Memory B cell (primary cell): Measurements from ENCODE around the gene ARHGAP8.

Source experiments
- ATAC-seq: fragments of 150-1000 bp; cut with Tn5 transposase; 2 replicates; pipeline ENCODE4 v1.10.0; 2021; ENCODE audit warnings: low read depth, mild to moderate bottlenecking, moderate library complexity
- DNase-seq, 2 donors: peaks; one replicate each; pipeline ENCODE4 v3.0.0; 2022; ENCODE audit warnings: low spot score in 2 of 2
- H3K27ac Mint-ChIP-seq: one replicate; pipeline ENCODE4 v1.8.0; 2022; ENCODE audit warnings: mild to moderate bottlenecking, moderate library complexity, mixed read lengths
- H3K27me3 Mint-ChIP-seq: one replicate; pipeline ENCODE4 v1.8.0; 2022; ENCODE audit warnings: mixed read lengths
- H3K36me3 Mint-ChIP-seq: one replicate; pipeline ENCODE4 v1.8.0; 2022; ENCODE audit warnings: mild to moderate bottlenecking, mixed read lengths
- H3K4me1 Mint-ChIP-seq: one replicate; pipeline ENCODE4 v1.8.0; 2022; ENCODE audit warnings: mixed read lengths
- H3K4me3 Mint-ChIP-seq: one replicate; pipeline ENCODE4 v1.8.0; 2022; ENCODE audit warnings: mild to moderate bottlenecking, moderate library complexity, mixed read lengths
- H3K9me3 Mint-ChIP-seq: one replicate; pipeline ENCODE4 v1.8.0; 2022; ENCODE audit warnings: mixed read lengths

ARHGAP8 gene

DNA sequence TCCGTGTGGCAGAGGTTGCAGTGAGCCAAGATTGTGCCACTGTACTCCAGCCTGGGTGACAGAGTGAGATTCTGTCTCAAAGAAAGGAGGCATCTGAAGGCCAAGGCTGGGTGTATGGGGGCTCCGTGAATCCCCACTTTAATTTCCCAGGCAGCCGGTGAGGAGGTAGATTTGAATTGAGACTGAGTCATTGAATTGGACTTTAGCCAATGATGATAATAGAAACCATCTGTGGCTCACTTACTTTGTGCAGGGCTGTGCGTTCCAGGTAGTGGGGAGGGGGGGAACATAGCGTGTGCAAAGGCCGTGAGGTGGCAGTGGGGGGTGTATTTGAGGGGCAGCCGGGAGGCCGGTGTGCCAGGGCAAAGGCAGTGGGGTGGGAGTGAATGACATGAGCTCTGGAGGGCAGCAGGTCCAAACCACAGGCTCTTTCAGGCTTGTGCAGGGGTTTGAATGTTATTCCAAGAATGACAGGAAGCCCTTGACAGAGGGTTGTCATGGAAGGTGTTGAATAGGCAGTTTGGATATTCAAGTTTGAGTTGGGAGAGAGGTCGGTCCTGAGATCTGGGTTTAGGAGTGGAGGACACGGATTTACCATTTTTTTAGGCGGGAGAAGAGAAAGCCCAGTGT lies 6.1 kb downstream of the ARHGAP8 start:
- ATAC-seq = no peak
- Mint-ChIP-seq H3K27me3 (peaks cover 22% of the 10 kb centered on the region), H3K27ac (no peak overlapping the region), H3K9me3 (peaks cover 5% of the 10 kb centered on the region), H3K4me3 (no peak overlapping the region), H3K36me3 (peaks cover 7% of the 10 kb centered on the region), H3K4me1 (no peaks in the 10 kb centered on the region)
- no peak for DNase-seq

DNA sequence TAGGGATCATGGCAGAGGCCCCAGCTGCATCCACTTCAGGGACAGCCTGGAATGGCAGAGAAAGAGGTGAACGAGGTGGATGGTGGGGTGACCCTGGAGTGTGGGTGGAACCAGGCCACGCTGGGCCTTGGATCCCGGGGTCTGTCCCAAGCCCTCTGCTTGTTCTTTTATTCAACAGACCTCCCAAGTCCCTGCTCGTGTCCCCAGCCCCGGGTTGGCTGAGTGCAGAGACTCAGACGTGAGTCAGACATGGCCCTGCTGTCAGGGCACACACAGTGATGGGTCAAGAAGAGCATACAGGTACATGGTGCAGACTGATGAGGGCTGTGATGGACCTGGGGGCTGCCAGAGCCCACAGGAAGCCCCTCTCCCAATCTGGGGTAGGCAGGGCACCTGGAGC lies 6.6 kb downstream of the ARHGAP8 start:
- H3K4me1 Mint-ChIP-seq = no peaks in the 10 kb centered on the region
- H3K27ac Mint-ChIP-seq = no peak overlapping the region
- peaks cover 19% of the 10 kb centered on the region for H3K27me3 Mint-ChIP-seq
- ATAC-seq (no peak), DNase-seq (no peak)
- peaks cover 6% of the 10 kb centered on the region for H3K9me3 Mint-ChIP-seq
- H3K36me3 Mint-ChIP-seq = peaks cover 8% of the 10 kb centered on the region
- H3K4me3 Mint-ChIP-seq = no peak overlapping the region

DNA sequence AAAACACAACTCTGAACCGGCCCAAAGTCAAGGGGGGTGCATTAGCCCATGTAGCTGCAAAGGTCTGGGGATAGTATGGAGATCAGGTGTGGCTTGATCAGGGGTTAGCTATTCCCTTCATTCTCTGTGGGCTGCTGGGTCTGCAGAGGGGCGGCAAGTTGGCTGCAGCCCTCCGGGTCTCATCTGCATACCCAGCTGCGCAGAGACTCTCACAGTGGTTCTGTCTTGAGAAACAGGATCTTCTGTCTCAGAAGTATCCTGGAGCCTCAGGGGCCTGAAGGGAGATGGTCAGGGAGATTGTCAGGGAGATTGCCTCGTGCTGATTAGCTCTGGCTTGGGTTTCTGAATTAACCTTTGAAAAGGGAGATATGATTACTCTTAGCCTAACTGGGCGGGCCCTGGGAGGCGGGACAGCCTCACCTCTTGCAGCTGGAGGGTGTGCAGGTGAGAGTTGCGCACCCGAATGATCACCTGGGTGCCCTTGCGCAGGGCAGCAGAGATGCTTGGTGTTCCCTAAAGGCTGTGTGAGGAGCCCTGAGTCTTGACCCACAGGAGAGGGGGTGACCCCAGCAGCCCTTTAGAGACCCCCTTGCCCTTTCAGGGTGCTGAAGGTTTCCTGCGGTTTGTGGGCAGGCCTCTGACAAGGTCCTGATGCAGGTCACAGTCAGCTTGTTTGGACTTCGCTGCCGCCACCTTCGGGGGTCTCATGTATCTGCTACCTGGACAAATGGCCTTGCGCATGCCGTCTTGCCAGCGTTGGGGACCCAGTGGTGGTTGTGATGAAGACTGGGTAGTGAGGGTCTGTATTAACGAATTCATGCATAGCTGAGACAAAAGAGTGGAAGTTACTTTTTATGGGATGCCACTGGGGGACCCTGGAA lies 7.3 kb downstream of the ARHGAP8 start:
- Mint-ChIP-seq H3K4me1 (no peaks in the 10 kb centered on the region), H3K27me3 (peaks cover 17% of the 10 kb centered on the region)

DNA sequence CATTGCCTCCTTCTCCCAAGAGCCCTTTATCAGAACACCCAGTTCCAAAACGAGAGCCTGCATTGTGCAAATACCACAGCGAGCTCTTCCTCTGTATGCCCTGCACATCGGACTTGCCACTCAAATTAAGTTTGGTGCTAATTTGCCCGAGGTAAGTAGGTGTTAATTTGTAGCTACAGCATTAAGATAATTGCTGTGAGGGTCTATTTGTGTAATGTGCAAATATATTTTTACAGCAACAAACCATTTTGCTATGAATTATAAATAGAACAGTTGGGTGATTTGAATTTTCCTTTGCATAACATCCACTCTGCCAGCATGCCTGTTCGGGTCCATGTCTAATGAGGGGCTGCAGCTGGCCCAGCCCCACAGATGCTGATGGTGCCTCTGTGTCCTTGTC lies 8.1 kb downstream of the ARHGAP8 start:
- no peak for DNase-seq
- H3K27ac Mint-ChIP-seq = no peak overlapping the region
- ATAC-seq = no peak
- no peaks in the 10 kb centered on the region for H3K4me1 Mint-ChIP-seq
- peaks cover 8% of the 10 kb centered on the region for H3K36me3 Mint-ChIP-seq
- H3K9me3 Mint-ChIP-seq = peaks cover 6% of the 10 kb centered on the region
- peaks cover 17% of the 10 kb centered on the region for H3K27me3 Mint-ChIP-seq
- H3K4me3 Mint-ChIP-seq = no peak overlapping the region

More for the DNA sequence above, 7.3 kb downstream of the ARHGAP8 start:
- ATAC-seq (no peak), DNase-seq (no peak)
- no peak overlapping the region for H3K27ac Mint-ChIP-seq
- peaks cover 8% of the 10 kb centered on the region for H3K36me3 Mint-ChIP-seq
- H3K9me3 Mint-ChIP-seq = peaks cover 6% of the 10 kb centered on the region
- no peak overlapping the region for H3K4me3 Mint-ChIP-seq

DNA sequence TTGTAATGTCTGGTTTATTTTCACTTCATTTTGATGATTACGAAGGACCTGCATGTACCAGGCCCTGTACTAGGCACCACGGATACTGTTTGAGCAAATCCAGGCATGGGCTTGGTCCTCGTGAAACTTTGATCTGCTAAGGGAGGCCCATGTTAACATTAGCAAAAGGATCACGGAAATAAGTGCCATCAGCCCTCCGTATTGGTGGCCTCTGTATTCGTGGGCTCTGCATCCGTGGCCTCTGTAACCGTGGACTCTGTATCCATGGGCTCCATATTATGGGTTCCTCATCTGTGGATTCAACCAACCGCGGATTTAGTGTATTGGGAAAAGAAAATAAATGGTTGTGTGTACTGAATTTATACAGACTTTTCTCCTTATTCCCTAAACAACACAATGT lies 8.7 kb downstream of the ARHGAP8 start:
- Mint-ChIP-seq H3K9me3 (peaks cover 6% of the 10 kb centered on the region), H3K36me3 (peaks cover 8% of the 10 kb centered on the region)

DNA sequence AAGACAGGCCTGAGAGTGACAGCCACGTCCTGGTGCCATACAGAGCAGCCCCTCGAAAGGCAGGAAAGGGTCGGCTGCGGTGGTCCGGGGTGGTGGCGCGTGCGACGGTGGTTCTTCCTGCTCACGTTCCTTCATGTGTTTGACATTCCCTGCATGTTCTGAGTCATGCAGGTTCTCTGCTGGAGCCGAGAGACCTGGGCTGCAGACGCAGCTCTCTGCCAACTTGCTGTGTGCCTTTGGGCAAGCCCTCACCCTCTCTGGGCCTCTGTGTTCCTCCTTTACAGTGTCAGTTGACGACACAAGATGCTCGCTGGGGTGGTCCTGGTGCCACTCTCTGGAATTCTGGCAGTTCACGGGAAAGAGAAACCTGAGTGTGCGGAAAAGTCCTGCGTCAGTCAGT lies 12.0 kb downstream of the ARHGAP8 start:
- DNase-seq (no peak), ATAC-seq (no peak)
- H3K9me3 Mint-ChIP-seq = peaks cover 6% of the 10 kb centered on the region
- no peaks in the 10 kb centered on the region for H3K4me1 Mint-ChIP-seq
- peaks cover 8% of the 10 kb centered on the region for H3K27me3 Mint-ChIP-seq
- no peak overlapping the region for H3K27ac Mint-ChIP-seq
- H3K4me3 Mint-ChIP-seq = no peak overlapping the region
- H3K36me3 Mint-ChIP-seq = peaks cover 6% of the 10 kb centered on the region

More for the DNA sequence above, 8.7 kb downstream of the ARHGAP8 start:
- Mint-ChIP-seq H3K4me3 (no peak overlapping the region), H3K27ac (no peak overlapping the region), H3K27me3 (peaks cover 17% of the 10 kb centered on the region), H3K4me1 (no peaks in the 10 kb centered on the region)
- ATAC-seq = no peak
- no peak for DNase-seq

DNA sequence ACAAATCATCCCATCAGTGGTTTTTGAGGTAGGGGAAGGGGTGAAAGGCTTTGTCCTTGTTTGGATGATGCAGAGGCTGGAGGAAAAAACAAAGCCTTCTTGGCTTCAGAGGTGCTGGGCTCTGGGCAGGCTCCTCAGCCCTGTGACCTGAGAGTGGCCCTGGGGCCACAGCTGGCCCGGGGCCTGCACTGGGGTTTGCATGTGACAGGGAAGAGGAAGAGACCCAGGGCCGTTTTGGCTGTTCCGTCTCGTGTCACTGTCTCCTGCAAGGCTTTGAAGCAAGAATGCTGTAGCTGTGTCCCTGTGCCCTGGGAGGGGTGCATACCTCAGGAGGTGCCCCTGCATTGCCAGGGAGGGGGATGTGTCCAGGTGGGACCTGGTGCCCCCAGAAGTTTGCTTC lies 12.6 kb downstream of the ARHGAP8 start:
- ATAC-seq = no peak
- peaks cover 6% of the 10 kb centered on the region for H3K27me3 Mint-ChIP-seq
- peaks cover 6% of the 10 kb centered on the region for H3K36me3 Mint-ChIP-seq

DNA sequence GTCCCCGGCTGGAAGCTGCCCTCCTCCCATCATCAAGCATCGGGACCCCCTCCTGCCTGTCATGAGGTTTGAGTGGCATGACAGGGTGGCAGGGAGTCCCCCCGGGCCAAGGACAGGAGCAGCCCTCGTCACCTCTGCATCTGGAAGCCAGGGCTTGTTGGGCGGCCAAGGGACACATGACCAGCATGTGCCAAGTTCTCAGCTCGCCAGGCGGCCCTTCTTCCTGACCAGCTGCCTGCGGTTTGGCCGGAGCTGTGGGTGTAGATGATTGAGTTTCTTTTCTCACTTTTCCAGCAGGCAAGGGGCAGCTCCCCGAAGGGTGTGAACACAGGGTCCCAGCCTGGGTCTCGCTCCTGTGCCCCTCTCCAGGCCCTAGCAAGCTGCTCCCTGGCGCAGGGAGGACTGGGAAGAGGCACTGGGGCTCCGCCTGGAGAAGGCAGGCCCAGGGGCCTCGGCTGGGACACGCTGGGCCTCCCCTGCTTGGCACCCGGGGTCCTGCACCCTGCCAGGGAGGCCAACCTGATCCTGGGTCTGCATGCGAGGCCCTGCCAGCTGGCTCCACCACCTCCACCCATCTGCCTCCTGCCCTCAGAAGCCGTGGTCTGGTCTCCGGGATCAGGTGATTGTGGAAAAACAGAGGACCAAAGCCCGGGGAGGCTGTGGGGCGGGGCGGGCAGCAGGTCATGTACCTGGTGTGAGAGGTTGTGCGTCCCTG lies 13.4 kb downstream of the ARHGAP8 start:
- ATAC-seq = no peak

More for the DNA sequence above, 12.6 kb downstream of the ARHGAP8 start:
- Mint-ChIP-seq H3K4me3 (no peak overlapping the region), H3K9me3 (peaks cover 6% of the 10 kb centered on the region), H3K27ac (no peak overlapping the region), H3K4me1 (no peaks in the 10 kb centered on the region)
- DNase-seq = no peak

DNA sequence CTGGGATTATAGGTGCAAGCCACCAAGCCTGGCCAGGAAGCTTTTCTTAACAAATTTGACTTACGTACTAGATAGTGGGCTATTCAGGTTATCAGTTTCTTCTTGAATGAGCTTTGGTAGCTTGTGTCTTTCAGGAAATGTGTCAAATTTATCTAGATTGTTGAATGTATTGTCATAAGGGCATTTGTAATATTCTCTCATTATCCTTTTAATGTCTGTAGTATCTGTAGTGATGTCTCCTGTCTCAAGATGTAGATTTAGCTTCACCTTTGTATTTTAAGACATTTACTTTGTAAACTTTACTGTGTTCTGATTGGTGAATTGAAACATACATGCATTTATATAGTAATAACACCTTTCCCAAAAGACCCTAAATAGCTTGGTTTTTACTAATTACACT lies 20.7 kb downstream of the ARHGAP8 start:
- no peaks in the 10 kb centered on the region for H3K36me3 Mint-ChIP-seq
- H3K4me3 Mint-ChIP-seq = no peak overlapping the region

More for the DNA sequence above, 13.4 kb downstream of the ARHGAP8 start:
- H3K36me3 Mint-ChIP-seq = peaks cover 6% of the 10 kb centered on the region
- no peak for DNase-seq
- H3K27ac Mint-ChIP-seq = no peak overlapping the region
- H3K9me3 Mint-ChIP-seq = peaks cover 6% of the 10 kb centered on the region
- no peaks in the 10 kb centered on the region for H3K4me1 Mint-ChIP-seq
- peaks cover 6% of the 10 kb centered on the region for H3K27me3 Mint-ChIP-seq
- H3K4me3 Mint-ChIP-seq = no peak overlapping the region

DNA sequence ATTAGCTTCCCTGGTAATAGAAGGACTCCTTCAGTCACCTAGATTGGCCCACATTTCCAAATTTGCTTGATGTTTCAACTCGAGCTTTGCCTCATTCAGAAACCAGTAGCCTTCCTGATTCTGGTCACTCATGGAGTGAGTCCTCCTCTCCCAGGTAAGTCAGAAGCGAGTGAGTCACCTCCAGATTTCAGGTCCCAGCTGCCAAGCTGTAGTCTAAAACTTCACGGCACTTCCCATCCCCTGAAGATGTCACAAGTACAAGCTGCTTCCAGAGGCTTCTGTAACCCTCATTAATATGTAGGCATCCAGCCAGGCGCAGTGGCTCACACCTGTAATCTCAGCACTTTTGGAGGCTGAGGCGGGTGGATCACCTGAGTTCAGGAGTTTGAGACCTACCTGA lies 23.5 kb downstream of the ARHGAP8 start:
- no peak for ATAC-seq

More for the DNA sequence above, 20.7 kb downstream of the ARHGAP8 start:
- no peak for ATAC-seq
- no peaks in the 10 kb centered on the region for H3K4me1 Mint-ChIP-seq
- H3K27ac Mint-ChIP-seq = no peak overlapping the region
- peaks cover 3% of the 10 kb centered on the region for H3K27me3 Mint-ChIP-seq
- H3K9me3 Mint-ChIP-seq = peaks cover 6% of the 10 kb centered on the region
- DNase-seq = no peak

DNA sequence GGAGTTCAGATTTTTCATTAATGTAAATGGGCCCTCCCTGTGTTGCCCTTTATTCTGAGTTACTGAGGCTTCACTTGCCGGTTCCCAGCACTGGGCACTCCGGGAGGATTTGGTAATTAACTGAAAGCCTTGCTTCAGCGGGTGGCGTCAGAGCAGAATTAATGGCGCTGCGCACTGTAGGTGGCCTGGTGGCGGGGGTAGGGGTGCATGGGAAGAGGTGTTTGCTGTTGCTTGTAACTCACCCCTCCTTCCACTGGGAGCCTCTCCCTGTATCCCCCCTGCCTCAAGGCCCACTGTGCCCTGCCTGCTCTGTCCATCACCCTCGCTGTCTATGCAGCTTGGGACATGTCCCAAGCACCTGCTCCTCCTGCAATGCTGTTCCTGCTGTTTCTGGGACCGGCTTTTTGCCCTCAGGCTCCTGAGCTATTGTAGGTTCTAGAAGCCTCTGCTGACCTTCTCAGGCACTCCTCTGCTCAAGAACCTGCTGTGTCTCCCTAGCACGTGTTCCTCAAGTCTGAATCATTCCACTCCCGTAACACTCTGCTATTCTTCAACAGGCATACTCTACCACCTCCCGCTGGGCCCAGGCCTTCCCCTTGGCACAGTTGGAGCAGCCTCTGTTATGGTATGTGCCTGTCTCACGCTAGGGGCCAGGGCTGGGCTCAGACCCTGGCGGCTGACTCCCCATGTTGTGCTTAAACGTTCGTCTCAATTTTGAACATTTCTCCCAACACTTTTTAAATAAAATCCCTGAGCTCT lies 24.4 kb downstream of the ARHGAP8 start:
- DNase-seq (no peak), ATAC-seq (no peak)
- H3K27me3 Mint-ChIP-seq = peaks cover under 1% of the 10 kb centered on the region
- no peaks in the 10 kb centered on the region for H3K36me3 Mint-ChIP-seq
- no peak overlapping the region for H3K4me3 Mint-ChIP-seq
- H3K4me1 Mint-ChIP-seq = no peaks in the 10 kb centered on the region
- H3K27ac Mint-ChIP-seq = no peak overlapping the region
- H3K9me3 Mint-ChIP-seq = peaks cover 7% of the 10 kb centered on the region

More for the DNA sequence above, 23.5 kb downstream of the ARHGAP8 start:
- H3K4me3 Mint-ChIP-seq = no peak overlapping the region
- H3K9me3 Mint-ChIP-seq = peaks cover 8% of the 10 kb centered on the region
- no peak for DNase-seq
- no peak overlapping the region for H3K27ac Mint-ChIP-seq
- H3K4me1 Mint-ChIP-seq = no peaks in the 10 kb centered on the region
- H3K36me3 Mint-ChIP-seq = no peaks in the 10 kb centered on the region
- H3K27me3 Mint-ChIP-seq = peaks cover 1% of the 10 kb centered on the region

DNA sequence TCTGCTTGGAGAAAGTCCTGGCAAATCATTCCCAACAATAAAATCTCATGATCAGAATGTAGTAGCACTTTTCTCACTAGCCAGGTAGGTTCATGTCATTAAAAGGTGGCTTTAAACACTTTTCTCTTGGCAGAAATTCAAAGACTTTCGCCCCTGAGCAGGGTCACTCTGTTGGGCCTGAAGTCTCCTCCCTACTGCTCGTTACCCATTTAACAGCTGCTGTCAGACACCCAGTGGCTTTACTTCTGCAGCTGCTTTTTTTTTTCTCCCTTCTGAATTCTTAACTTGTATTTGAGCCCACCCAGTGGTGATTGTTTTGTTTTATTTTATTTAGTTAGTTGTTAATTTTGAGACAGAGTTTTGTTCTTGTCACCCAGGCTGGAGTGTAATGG lies 25.0 kb downstream of the ARHGAP8 start:
- no peak for DNase-seq
- peaks cover under 1% of the 10 kb centered on the region for H3K27me3 Mint-ChIP-seq
- ATAC-seq = no peak
- no peaks in the 10 kb centered on the region for H3K36me3 Mint-ChIP-seq
- H3K27ac Mint-ChIP-seq = no peak overlapping the region
- no peak overlapping the region for H3K4me3 Mint-ChIP-seq
- H3K4me1 Mint-ChIP-seq = no peaks in the 10 kb centered on the region
- H3K9me3 Mint-ChIP-seq = peaks cover 4% of the 10 kb centered on the region

DNA sequence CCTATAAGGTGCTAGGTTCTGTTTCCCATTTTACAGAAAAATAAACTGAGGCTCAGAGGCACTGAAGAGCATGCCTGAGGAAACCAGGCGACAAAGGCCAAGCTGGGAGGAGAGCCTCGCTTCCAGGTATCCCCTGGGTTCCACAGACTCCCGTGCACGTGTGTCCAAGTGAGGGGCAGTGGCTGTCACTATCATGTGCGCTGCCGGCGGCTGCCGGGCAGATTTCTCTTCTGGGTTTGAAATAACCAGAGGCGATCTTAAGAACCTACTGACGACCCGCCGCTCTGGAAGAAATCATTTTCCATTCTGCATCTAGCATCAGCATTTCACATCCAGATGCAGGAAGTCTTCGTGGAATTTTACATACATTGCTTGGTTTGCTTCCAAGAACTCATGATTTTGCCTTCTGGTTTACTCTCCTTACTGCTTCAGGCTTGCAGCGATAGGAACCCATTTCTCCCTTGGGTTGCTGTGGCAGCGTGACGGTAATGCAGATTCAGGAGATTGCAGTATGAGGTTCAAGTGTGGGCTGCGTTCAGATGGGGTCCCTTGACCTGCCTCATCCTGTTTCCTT lies 28.6 kb downstream of the ARHGAP8 start:
- Mint-ChIP-seq H3K9me3 (peaks cover 2% of the 10 kb centered on the region), H3K36me3 (no peaks in the 10 kb centered on the region), H3K4me3 (no peak overlapping the region), H3K27ac (no peak overlapping the region), H3K27me3 (peaks cover 9% of the 10 kb centered on the region), H3K4me1 (no peaks in the 10 kb centered on the region)
- DNase-seq = no peak
- no peak for ATAC-seq
